Breast epithelium (tissue), 4 donors: Measurements from ENCODE around the gene MAST4. TPM values are rescaled to one million over a fixed set of nuclear protein-coding genes. Genes with fewer than 3 reads are reported as not detected.

Experiments
- DNase-seq, 2 donors: peaks; one replicate each; pipeline ENCODE4 v3.0.0-alpha.2; 2019; ENCODE audit warnings: low spot score in 2 of 2
- H3K27ac ChIP-seq, 2 donors: fragments of 200-600 bp; sonication (generic) in 1 of 2; one replicate each; pipeline ENCODE4 v1.5.1; 2016 to 2019; ENCODE audit warnings: mild to moderate bottlenecking in 1 of 2
- H3K27me3 ChIP-seq, 2 donors: fragments of 200-600 bp; sonication (generic) in 1 of 2; one replicate each; pipeline versions ENCODE4 v1.5.1 to v1.6.0; 2017 to 2019; ENCODE audit warnings: control low read depth in 1 of 2, mild to moderate bottlenecking in 1 of 2
- H3K36me3 ChIP-seq: fragments of 200-600 bp; one replicate; pipeline ENCODE4 v1.5.1; 2019
- H3K4me1 ChIP-seq, 2 donors: fragments of 200-600 bp; sonication (generic); one replicate each; pipeline ENCODE4 v1.5.1; 2016 to 2019; ENCODE audit warnings: control low read depth in 1 of 2
- H3K4me3 ChIP-seq, 3 donors: fragments of 200-600 bp; sonication (generic); 1 replicate in 2 of 3; 2 replicates in 1 of 3; pipeline ENCODE4 v1.5.1; 2016 to 2019; ENCODE audit warnings: mild to moderate bottlenecking in 3 of 3, moderate library complexity in 2 of 3
- H3K9me3 ChIP-seq, 2 donors: fragments of 200-600 bp; sonication (generic) in 1 of 2; one replicate each; pipeline ENCODE4 v1.5.1; 2016 to 2019; ENCODE audit warnings: control low read depth in 1 of 2
- POLR2A ChIP-seq: fragments of 450-650 bp; IDR thresholded peaks from one replicate; pipeline ENCODE4 v1.6.1; 2016; ENCODE audit warnings: antibody characterized with exemption, mild to moderate bottlenecking, moderate library complexity
- POLR2AphosphoS5 ChIP-seq, 3 donors: sonication (generic); formaldehyde crosslinking; IDR thresholded peaks; one replicate each; pipeline ENCODE4 v1.6.1; 2017; ENCODE audit warnings: antibody characterized with exemption in 3 of 3
- intact Hi-C: fragments of 100-400 bp; cut with DNase I; formaldehyde crosslinking; loops from one replicate; pipeline ENCODE4 v1.15.1; 2023; ENCODE audit warnings: low total_unique reads
- total RNA-seq, 3 donors: library from RNA; depleted of rRNA; stranded (reverse); fragments of >200 nt; gene quantifications; one replicate each; pipeline ENCODE4 v1.1.0, GENCODE V29; 2016
- TF ChIP-seq, protein P1 (sequence below), 3 donors: fragments of 450-650 bp; IDR thresholded peaks; one replicate each; pipeline ENCODE4 v1.5.1; 2016 to 2017; ENCODE audit warnings: antibody characterized with exemption in 3 of 3, mild to moderate bottlenecking in 3 of 3, moderate library complexity in 3 of 3

MAST4 gene
- total RNA-seq, 3 donors from 2014 or later: 28.0 to 61.5 (median 50.1) TPM

GRCh38 chr5:67156976-67157583 is 560.9 kb downstream of the MAST4 start:
- no peaks in the 10 kb centered on the region for H3K9me3 ChIP-seq
- H3K27me3 ChIP-seq: no peaks in the 10 kb centered on the region
- no peak overlapping the region for H3K4me3 ChIP-seq
- TF ChIP-seq POLR2A: no peak
- TF ChIP-seq, protein P1, sequence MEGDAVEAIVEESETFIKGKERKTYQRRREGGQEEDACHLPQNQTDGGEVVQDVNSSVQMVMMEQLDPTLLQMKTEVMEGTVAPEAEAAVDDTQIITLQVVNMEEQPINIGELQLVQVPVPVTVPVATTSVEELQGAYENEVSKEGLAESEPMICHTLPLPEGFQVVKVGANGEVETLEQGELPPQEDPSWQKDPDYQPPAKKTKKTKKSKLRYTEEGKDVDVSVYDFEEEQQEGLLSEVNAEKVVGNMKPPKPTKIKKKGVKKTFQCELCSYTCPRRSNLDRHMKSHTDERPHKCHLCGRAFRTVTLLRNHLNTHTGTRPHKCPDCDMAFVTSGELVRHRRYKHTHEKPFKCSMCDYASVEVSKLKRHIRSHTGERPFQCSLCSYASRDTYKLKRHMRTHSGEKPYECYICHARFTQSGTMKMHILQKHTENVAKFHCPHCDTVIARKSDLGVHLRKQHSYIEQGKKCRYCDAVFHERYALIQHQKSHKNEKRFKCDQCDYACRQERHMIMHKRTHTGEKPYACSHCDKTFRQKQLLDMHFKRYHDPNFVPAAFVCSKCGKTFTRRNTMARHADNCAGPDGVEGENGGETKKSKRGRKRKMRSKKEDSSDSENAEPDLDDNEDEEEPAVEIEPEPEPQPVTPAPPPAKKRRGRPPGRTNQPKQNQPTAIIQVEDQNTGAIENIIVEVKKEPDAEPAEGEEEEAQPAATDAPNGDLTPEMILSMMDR (IDR thresholded peaks at IDR 0.05): peak; percentile 74 to 90 (median 86)
- intact Hi-C loops: no loop called here
- no peaks in the 10 kb centered on the region for H3K36me3 ChIP-seq
- no peak for DNase-seq
- H3K27ac ChIP-seq: peak overlapping the region; percentile 37 to 44
- H3K4me1 ChIP-seq: no peaks in the 10 kb centered on the region

- H3K27me3 ChIP-seq: no peaks in the 10 kb centered on the region
- DNase-seq: no peak
- no peaks in the 10 kb centered on the region for H3K36me3 ChIP-seq
- no peaks in the 10 kb centered on the region for H3K4me1 ChIP-seq
- TF ChIP-seq POLR2A: no peak
- TF ChIP-seq, protein P1 (IDR thresholded peaks at IDR 0.05): no peak
- TF ChIP-seq POLR2AphosphoS5 (IDR thresholded peaks at IDR 0.05): no peak
- intact Hi-C loops: no loop called here
- no peaks in the 10 kb centered on the region for H3K9me3 ChIP-seq
- H3K4me3 ChIP-seq: no peak overlapping the region
- peak overlapping the region; percentile 58 to 81 for H3K27ac ChIP-seq
Measured at GRCh38 chr5:67160272-67160671, 564.1 kb downstream of the MAST4 start.

GRCh38 chr5:67160985-67161384 is 564.8 kb downstream of the MAST4 start:
- Histone ChIP-seq H3K27ac (peak overlapping the region; percentile 58 to 81), H3K4me3 (no peak overlapping the region)

DNA sequence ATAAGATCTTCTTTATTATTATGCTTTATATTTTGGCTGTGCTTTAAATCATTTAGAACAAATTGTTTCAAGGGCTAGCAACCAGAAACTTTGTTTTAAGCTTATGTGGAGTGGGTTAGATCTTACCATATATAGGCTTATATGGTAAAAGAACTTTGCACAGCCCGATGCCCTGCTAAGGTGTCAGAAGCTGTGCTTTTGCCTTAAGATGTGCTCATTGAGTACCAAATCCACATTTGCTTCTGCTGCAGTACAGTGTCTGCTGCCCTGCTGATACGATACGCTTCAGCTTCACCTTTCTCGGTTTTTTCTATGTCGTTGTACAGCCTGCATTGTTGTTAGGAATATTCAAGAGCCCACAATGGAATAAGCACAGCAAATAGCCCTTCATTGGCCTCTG is 565.6 kb downstream of the MAST4 start:
- DNase-seq: no peak
- Histone ChIP-seq H3K27me3 (no peaks in the 10 kb centered on the region), H3K4me3 (no peak overlapping the region), H3K9me3 (no peaks in the 10 kb centered on the region), H3K27ac (peak overlapping the region; percentile 58 to 74), H3K36me3 (no peaks in the 10 kb centered on the region), H3K4me1 (peaks cover 0 to 3% of the 10 kb centered on the region in 2 donors)
- TF ChIP-seq POLR2AphosphoS5 (IDR thresholded peaks at IDR 0.05): no peak
- TF ChIP-seq, protein P1 (IDR thresholded peaks at IDR 0.05): no peak
- intact Hi-C loops: no loop called here

More at GRCh38 chr5:67160985-67161384, 564.8 kb downstream of the MAST4 start:
- no peaks in the 10 kb centered on the region for H3K27me3 ChIP-seq
- H3K36me3 ChIP-seq: no peaks in the 10 kb centered on the region
- TF ChIP-seq, protein P1 (IDR thresholded peaks at IDR 0.05): no peak
- TF ChIP-seq POLR2A (no peak), POLR2AphosphoS5 (IDR thresholded peaks at IDR 0.05) (no peak)
- no peaks in the 10 kb centered on the region for H3K4me1 ChIP-seq
- no peaks in the 10 kb centered on the region for H3K9me3 ChIP-seq
- DNase-seq: peak in 1 of 2 donors; percentile 87
- intact Hi-C loops: no loop called here

GRCh38 chr5:67163231-67163756 is 567.1 kb downstream of the MAST4 start:
- H3K9me3 ChIP-seq: no peaks in the 10 kb centered on the region
- H3K27ac ChIP-seq: peak overlapping the region; percentile 58 to 74
- no peak for DNase-seq
- TF ChIP-seq, protein P1 (IDR thresholded peaks at IDR 0.05): no peak
- TF ChIP-seq POLR2A: no peak
- no peak for TF ChIP-seq POLR2AphosphoS5 (IDR thresholded peaks at IDR 0.05)
- H3K4me3 ChIP-seq: no peak overlapping the region
- no peaks in the 10 kb centered on the region for H3K27me3 ChIP-seq
- H3K36me3 ChIP-seq: no peaks in the 10 kb centered on the region
- H3K4me1 ChIP-seq: peaks cover 0 to 3% of the 10 kb centered on the region in 2 donors
- intact Hi-C loops: no loop called here
